K562 (cell line): ENCODE results near the gene FLAD1. TPM values are rescaled to one million over a fixed set of nuclear protein-coding genes. Genes with fewer than 3 reads are reported as not detected.
A peak's percentile ranks its signal among the peaks of the same experiment; 100 is the strongest.

ENCODE experiments used
- ASH1L ChIP-seq: fragments of 450-650 bp; IDR thresholded peaks from 2 replicates; pipeline ENCODE4 v1.6.1; 2018; ENCODE audit warnings: borderline replicate concordance, mild to moderate bottlenecking, low read depth; ENCODE audit not compliant: partially characterized antibody
- DACH1 ChIP-seq: fragments of 450-650 bp; IDR thresholded peaks from 2 replicates; pipeline ENCODE4 v1.6.1; 2018; ENCODE audit not compliant: partially characterized antibody
- DPF2 ChIP-seq: fragments of 450-650 bp; IDR thresholded peaks from 2 replicates; pipeline ENCODE4 v1.6.1; 2016
- ELF4 ChIP-seq: fragments of 450-650 bp; formaldehyde crosslinking; IDR thresholded peaks from 2 replicates; pipeline ENCODE4 v1.4.0; 2022; ENCODE audit warnings: missing genetic modification characterization
- PCBP2 ChIP-seq: fragments of 200-400 bp; formaldehyde crosslinking; IDR thresholded peaks from 2 replicates; pipeline ENCODE4 v1.6.1; 2018; ENCODE audit warnings: low read length, low read depth, mild to moderate bottlenecking, moderate library complexity; ENCODE audit not compliant: poor library complexity, severe bottlenecking
- SMC3 ChIP-seq: conservative IDR thresholded peaks from 2 replicates; pipeline ENCODE4 v1.6.1; 2011; ENCODE audit warnings: low read depth, low read length, improper control_type of control experiment; ENCODE audit not compliant: insufficient read depth
- ZBTB11 ChIP-seq, 3 experiments: fragments of 200-800 bp in 1 of 3; fragments of 250-450 bp in 1 of 3; fragments of 450-650 bp in 1 of 3; sonication (Bioruptor Pico) in 1 of 3; sonication (Bioruptor generic) in 1 of 3; formaldehyde crosslinking in 1 of 3; IDR thresholded peaks; 2 replicates each; pipeline versions ENCODE4 v1.6.1 to v1.8.0; 2016 to 2022; ENCODE audit warnings: mild to moderate bottlenecking in 2 of 3, missing genetic modification characterization in 2 of 3, missing compliant biosample characterization in 1 of 3, moderate library complexity in 1 of 3
- ZNF584 ChIP-seq: fragments of 200-800 bp; sonication (Bioruptor generic); IDR thresholded peaks from 2 replicates; pipeline ENCODE4 v1.6.1; 2016; ENCODE audit warnings: low read depth, mild to moderate bottlenecking, missing genetic modification characterization, missing compliant biosample characterization
- ZNF655 ChIP-seq: fragments of 250-450 bp; sonication (Bioruptor Pico); IDR thresholded peaks from 2 replicates; pipeline ENCODE4 v1.5.0; 2021
- polyA plus RNA-seq, 8 experiments: library from polyadenylated mRNA; depleted of rRNA in 4 of 8; stranded (reverse) in 5 of 8; unstranded in 3 of 8; fragments of >200 nt; fragmentation: Nextera tagmentation in 2 of 8; fragmentation: Illumina TruSeq in 1 of 8; extraction: Ambion mirVana in 2 of 8; extraction: Trizol in 1 of 8; gene quantifications; 2 replicates each; pipeline versions ENCODE4 v1.2.1 to v1.2.3, GENCODE V29; 2011 to 2014; ENCODE audit warnings: inconsistent platforms in 1 of 8, missing spikeins in 1 of 8
- total RNA-seq, 7 experiments: library from RNA; depleted of rRNA in 6 of 7; stranded (reverse); fragments of >200 nt in 6 of 7; fragmentation: Illumina TruSeq in 2 of 7; extraction: Trizol in 2 of 7; gene quantifications; 2 replicates each; pipeline versions ENCODE4 v1.2.1 to v1.2.3, GENCODE V29; 2011 to 2021; ENCODE audit warnings: low replicate concordance in 1 of 7
- TF ChIP-seq, protein P1 (sequence below), 2 experiments: fragments of 450-650 bp in 1 of 2; sonication (generic) in 1 of 2; formaldehyde crosslinking in 1 of 2; IDR thresholded peaks; 2 replicates each; pipeline versions ENCODE4 v1.7.1 to v1.9.0; 2016 to 2022; ENCODE audit warnings: inconsistent platforms in 1 of 2, mild to moderate bottlenecking in 1 of 2, missing genetic modification reagents in 1 of 2
- TF ChIP-seq, protein P2 (sequence below): fragments of 450-650 bp; IDR thresholded peaks from 2 replicates; pipeline ENCODE4 v1.6.1; 2016; ENCODE audit warnings: low read depth, mild to moderate bottlenecking, moderate library complexity

FLAD1 gene
- total and polyA plus RNA-seq, 9 of the 15 experiments (the other 6 are each of a cell fraction or from before 2014, with no cell fraction given) = 24.9 to 85.8 (median 67.0) TPM

DNA sequence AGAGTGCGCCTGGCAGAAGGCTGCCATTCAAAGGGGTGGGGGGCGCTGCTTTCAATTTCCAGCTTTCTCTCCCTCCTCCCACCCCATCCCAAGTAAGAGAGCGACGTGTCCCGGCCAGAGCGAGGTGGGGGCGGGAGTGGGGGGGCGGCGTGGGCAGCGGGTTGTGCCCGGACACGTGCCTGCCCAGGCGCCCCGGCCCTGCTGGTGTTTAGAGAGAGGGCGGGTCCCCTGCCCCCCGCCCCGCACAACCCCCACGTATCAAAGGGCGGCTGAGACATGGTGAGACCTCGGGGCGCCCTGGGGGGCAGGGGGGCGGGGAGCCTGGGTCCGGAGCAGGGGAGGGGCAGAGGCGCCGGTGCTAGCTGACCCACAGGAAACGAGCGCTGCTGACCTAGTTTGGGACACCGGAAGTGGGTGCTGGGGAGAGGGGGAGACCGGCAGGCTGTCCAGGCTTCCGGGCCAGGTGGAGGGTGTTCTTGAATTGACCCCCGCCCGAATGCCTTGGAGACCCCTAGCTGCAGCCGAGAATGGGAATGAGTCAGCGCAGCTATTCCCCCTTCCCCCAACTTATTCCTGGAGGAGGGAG, 20.7 kb downstream of the FLAD1 start (continued):
- TF ChIP-seq PCBP2 (no peak), SMC3 (no peak), DACH1 (no peak), ZNF655 (no peak), DPF2 (no peak), ZNF584 (peak; percentile 72), ASH1L (no peak), ZBTB11 (CRISPR knock-in tag; IDR thresholded peaks at IDR 0.05) (0 out of 6 replicates have a peak, but pooled peaks of 1 of the 3 experiments have one; percentile 43), ELF4 (CRISPR knock-in tag) (no peak)
- TF ChIP-seq, protein P1, sequence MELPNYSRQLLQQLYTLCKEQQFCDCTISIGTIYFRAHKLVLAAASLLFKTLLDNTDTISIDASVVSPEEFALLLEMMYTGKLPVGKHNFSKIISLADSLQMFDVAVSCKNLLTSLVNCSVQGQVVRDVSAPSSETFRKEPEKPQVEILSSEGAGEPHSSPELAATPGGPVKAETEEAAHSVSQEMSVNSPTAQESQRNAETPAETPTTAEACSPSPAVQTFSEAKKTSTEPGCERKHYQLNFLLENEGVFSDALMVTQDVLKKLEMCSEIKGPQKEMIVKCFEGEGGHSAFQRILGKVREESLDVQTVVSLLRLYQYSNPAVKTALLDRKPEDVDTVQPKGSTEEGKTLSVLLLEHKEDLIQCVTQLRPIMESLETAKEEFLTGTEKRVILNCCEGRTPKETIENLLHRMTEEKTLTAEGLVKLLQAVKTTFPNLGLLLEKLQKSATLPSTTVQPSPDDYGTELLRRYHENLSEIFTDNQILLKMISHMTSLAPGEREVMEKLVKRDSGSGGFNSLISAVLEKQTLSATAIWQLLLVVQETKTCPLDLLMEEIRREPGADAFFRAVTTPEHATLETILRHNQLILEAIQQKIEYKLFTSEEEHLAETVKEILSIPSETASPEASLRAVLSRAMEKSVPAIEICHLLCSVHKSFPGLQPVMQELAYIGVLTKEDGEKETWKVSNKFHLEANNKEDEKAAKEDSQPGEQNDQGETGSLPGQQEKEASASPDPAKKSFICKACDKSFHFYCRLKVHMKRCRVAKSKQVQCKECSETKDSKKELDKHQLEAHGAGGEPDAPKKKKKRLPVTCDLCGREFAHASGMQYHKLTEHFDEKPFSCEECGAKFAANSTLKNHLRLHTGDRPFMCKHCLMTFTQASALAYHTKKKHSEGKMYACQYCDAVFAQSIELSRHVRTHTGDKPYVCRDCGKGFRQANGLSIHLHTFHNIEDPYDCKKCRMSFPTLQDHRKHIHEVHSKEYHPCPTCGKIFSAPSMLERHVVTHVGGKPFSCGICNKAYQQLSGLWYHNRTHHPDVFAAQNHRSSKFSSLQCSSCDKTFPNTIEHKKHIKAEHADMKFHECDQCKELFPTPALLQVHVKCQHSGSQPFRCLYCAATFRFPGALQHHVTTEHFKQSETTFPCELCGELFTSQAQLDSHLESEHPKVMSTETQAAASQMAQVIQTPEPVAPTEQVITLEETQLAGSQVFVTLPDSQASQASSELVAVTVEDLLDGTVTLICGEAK (IDR thresholded peaks at IDR 0.05) = peak; percentile 82
- TF ChIP-seq, protein P1 (CRISPR knock-in tag; IDR thresholded peaks at IDR 0.05) = no peak
- TF ChIP-seq, protein P2, sequence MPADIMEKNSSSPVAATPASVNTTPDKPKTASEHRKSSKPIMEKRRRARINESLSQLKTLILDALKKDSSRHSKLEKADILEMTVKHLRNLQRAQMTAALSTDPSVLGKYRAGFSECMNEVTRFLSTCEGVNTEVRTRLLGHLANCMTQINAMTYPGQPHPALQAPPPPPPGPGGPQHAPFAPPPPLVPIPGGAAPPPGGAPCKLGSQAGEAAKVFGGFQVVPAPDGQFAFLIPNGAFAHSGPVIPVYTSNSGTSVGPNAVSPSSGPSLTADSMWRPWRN = no peak
